Muscle of leg (tissue), 16 donors: ENCODE data around the gene U2AF2. TPM values are rescaled to one million over a fixed set of nuclear protein-coding genes. Genes with fewer than 3 reads are reported as not detected.

Experiments
- DNase-seq: peaks from one replicate; pipeline ENCODE4 v3.0.0; 2013
- H3K27ac ChIP-seq: one replicate; pipeline ENCODE4 v1.5.1; 2013; ENCODE audit warnings: mild to moderate bottlenecking, low read length, control low read depth
- H3K27me3 ChIP-seq: one replicate; pipeline ENCODE4 v1.6.1; 2013; ENCODE audit warnings: low read length; ENCODE audit not compliant: control insufficient read depth, insufficient read depth
- H3K36me3 ChIP-seq: one replicate; pipeline ENCODE4 v1.6.1; 2013; ENCODE audit warnings: low read length; ENCODE audit not compliant: control insufficient read depth, insufficient read depth
- H3K4me1 ChIP-seq: one replicate; pipeline ENCODE4 v1.6.1; 2013; ENCODE audit warnings: low read length; ENCODE audit not compliant: control insufficient read depth, insufficient read depth
- H3K4me3 ChIP-seq: one replicate; pipeline ENCODE4 v1.5.1; 2013; ENCODE audit warnings: low read length, control low read depth
- H3K9me3 ChIP-seq: replicated peaks from 2 replicates; pipeline ENCODE4 v1.6.1; 2013; ENCODE audit warnings: low read depth, low read length; ENCODE audit not compliant: control insufficient read depth
- WGBS: methylation state at CpG from one replicate; pipeline ENCODE4 v1.1.5; 2013; ENCODE audit warnings: missing lambda C conversion rate; ENCODE audit not compliant: insufficient coverage; 5-methylcytosine and 5-hydroxymethylcytosine counted together
- long read RNA-seq, 11 donors: transcript quantifications; one replicate each; lab custom pipeline, GENCODE V29; 2026
- polyA plus RNA-seq, 8 donors: library from polyadenylated mRNA; unstranded; fragments of 120-200 nt; gene quantifications; one replicate each; pipeline versions ENCODE4 v1.2.1 to v1.2.3, GENCODE V29; 2013; ENCODE audit warnings: inconsistent platforms in 1 of 8, low replicate concordance in 1 of 8; ENCODE audit not compliant: insufficient read length in 8 of 8, insufficient read depth in 1 of 8
- total RNA-seq: library from RNA; stranded (reverse); fragments of 120-200 nt; gene quantifications from one replicate; pipeline ENCODE4 v1.2.4, GENCODE V29; 2013

U2AF2 gene
- total RNA-seq: 70.2 TPM
- 100 to 1,000 TPM; 103 to 156 (median 130) TPM for polyA plus RNA-seq
- long read RNA-seq, donor 1, partial matches to known transcripts: 0 of 6 reads
- long read RNA-seq, donor 1, other reads (novel, unspliced or antisense): 0 of 6 reads
- long read RNA-seq, donor 2, partial matches to known transcripts: 0 of 1 reads
- long read RNA-seq, donor 2, other reads (novel, unspliced or antisense): 0 of 1 reads
- long read RNA-seq, donor 3, transcript U2AF2-205 (5 exons, 637 nt): minor isoform, 6 of 20 reads
- long read RNA-seq, donor 3, transcript U2AF2-202 (12 exons, 3,022 nt): major isoform, 13 of 20 reads
- long read RNA-seq, donor 3, partial matches to known transcripts: 0 of 20 reads
- long read RNA-seq, donor 3, other reads (novel, unspliced or antisense): 0 of 20 reads
- long read RNA-seq, donor 4, transcript U2AF2-202 (12 exons, 3,022 nt): major isoform, 7 of 32 reads
- long read RNA-seq, donor 4, partial matches to known transcripts: 21 of 32 reads
- long read RNA-seq, donor 4, other reads (novel, unspliced or antisense): 0 of 32 reads
- long read RNA-seq, donor 5, transcript U2AF2-205 (5 exons, 637 nt): minor isoform, 9 of 77 reads
- long read RNA-seq, donor 5, transcript U2AF2-201 (12 exons, 1,698 nt): minor isoform, 5 of 77 reads
- long read RNA-seq, donor 5, transcript U2AF2-202 (12 exons, 3,022 nt): major isoform, 22 of 77 reads
- long read RNA-seq, donor 5, partial matches to known transcripts: 41 of 77 reads
- long read RNA-seq, donor 5, other reads (novel, unspliced or antisense): 0 of 77 reads
- long read RNA-seq, donor 6, transcript U2AF2-205 (5 exons, 637 nt): minor isoform, 7 of 52 reads
- long read RNA-seq, donor 6, transcript U2AF2-202 (12 exons, 3,022 nt): major isoform, 20 of 52 reads
- long read RNA-seq, donor 6, partial matches to known transcripts: 18 of 52 reads
- long read RNA-seq, donor 6, other reads (novel, unspliced or antisense): 5 of 52 reads
- long read RNA-seq, donor 7, transcript U2AF2-205 (5 exons, 637 nt): minor isoform, 7 of 43 reads
- long read RNA-seq, donor 7, transcript U2AF2-202 (12 exons, 3,022 nt): major isoform, 8 of 43 reads
- long read RNA-seq, donor 7, partial matches to known transcripts: 27 of 43 reads
- long read RNA-seq, donor 7, other reads (novel, unspliced or antisense): 0 of 43 reads
- long read RNA-seq, donor 8, partial matches to known transcripts: 6 of 14 reads
- long read RNA-seq, donor 8, other reads (novel, unspliced or antisense): 0 of 14 reads
- long read RNA-seq, donor 9, transcript U2AF2-202 (12 exons, 3,022 nt): major isoform, 5 of 21 reads
- long read RNA-seq, donor 9, partial matches to known transcripts: 12 of 21 reads
- long read RNA-seq, donor 9, other reads (novel, unspliced or antisense): 0 of 21 reads
- long read RNA-seq, donor 10, transcript U2AF2-202 (12 exons, 3,022 nt): major isoform, 7 of 23 reads
- long read RNA-seq, donor 10, partial matches to known transcripts: 9 of 23 reads
- long read RNA-seq, donor 10, other reads (novel, unspliced or antisense): 0 of 23 reads
- long read RNA-seq, donor 11, transcript U2AF2-202 (12 exons, 3,022 nt): major isoform, 9 of 15 reads
- long read RNA-seq, donor 11, partial matches to known transcripts: 0 of 15 reads
- long read RNA-seq, donor 11, other reads (novel, unspliced or antisense): 0 of 15 reads

GRCh38 chr19:55654868-55655647, at the start of gene U2AF2:
Gene U2AF2, plus strand, starts transcription at chr19:55655035. Its CDS starts 70 bp downstream, at chr19:55655105.
- H3K36me3 ChIP-seq: peaks cover 43% of the 10 kb centered on the region
- WGBS: 1% methylated on average over 70 of the region's 95 CpGs
- peak within 1 kb of the TSS; percentile 96 for H3K4me3 ChIP-seq
- H3K27me3 ChIP-seq: no peaks in the 10 kb centered on the region
- H3K4me1 ChIP-seq: peaks cover 28% of the 10 kb centered on the region
- no peaks in the 10 kb centered on the region for H3K9me3 ChIP-seq
- peak; percentile 98 for DNase-seq
- peak within 1 kb of the TSS; percentile 100 for H3K27ac ChIP-seq

- H3K36me3 ChIP-seq: peaks cover 29% of the 10 kb centered on the region
- WGBS: under 1% methylated on average over 32 of the region's 43 CpGs
- no peaks in the 10 kb centered on the region for H3K27me3 ChIP-seq
Observed at GRCh38 chr19:55605207-55605636, 49.6 kb upstream of the U2AF2 start.

GRCh38 chr19:55605637-55606470, 49.0 kb upstream of the U2AF2 start, which contains the start of gene ZNF865:
Gene ZNF865, plus strand, starts transcription at chr19:55605647. Its CDS starts 7,972 bp downstream, at chr19:55613619.
- peak within 1 kb of the TSS; percentile 100 for H3K27ac ChIP-seq
- peak; percentile 89 for DNase-seq
- no peaks in the 10 kb centered on the region for H3K27me3 ChIP-seq
- 0% methylated on average over 42 of the region's 44 CpGs for WGBS
- peaks cover 21% of the 10 kb centered on the region for H3K4me1 ChIP-seq
- peaks cover 5% of the 10 kb centered on the region for H3K9me3 ChIP-seq
- H3K36me3 ChIP-seq: peaks cover 35% of the 10 kb centered on the region
- H3K4me3 ChIP-seq: peak within 1 kb of the TSS; percentile 91

More at GRCh38 chr19:55605207-55605636, 49.6 kb upstream of the U2AF2 start:
- H3K9me3 ChIP-seq: peaks cover 5% of the 10 kb centered on the region
- DNase-seq: peak; percentile 99
- H3K4me3 ChIP-seq: peak overlapping the region; percentile 91
- H3K27ac ChIP-seq: peak overlapping the region; percentile 100
- peaks cover 22% of the 10 kb centered on the region for H3K4me1 ChIP-seq

GRCh38 chr19:55606471-55606787, 48.4 kb upstream of the U2AF2 start:
- WGBS: 22% methylated on average over 10 of the region's 12 CpGs
- peaks cover 23% of the 10 kb centered on the region for H3K4me1 ChIP-seq
- peaks cover 35% of the 10 kb centered on the region for H3K36me3 ChIP-seq
- DNase-seq: no peak
- H3K27ac ChIP-seq: peak overlapping the region; percentile 95
- peak overlapping the region; percentile 91 for H3K4me3 ChIP-seq
- H3K9me3 ChIP-seq: peaks cover 5% of the 10 kb centered on the region
- no peaks in the 10 kb centered on the region for H3K27me3 ChIP-seq

GRCh38 chr19:55606817-55607216, 48.0 kb upstream of the U2AF2 start:
- H3K9me3 ChIP-seq: peaks cover 5% of the 10 kb centered on the region
- H3K4me3 ChIP-seq: no peak overlapping the region
- H3K4me1 ChIP-seq: peaks cover 25% of the 10 kb centered on the region
- no peak for DNase-seq
- H3K27ac ChIP-seq: peak overlapping the region; percentile 95
- no peaks in the 10 kb centered on the region for H3K27me3 ChIP-seq
- WGBS: 55% methylated on average over 6 of the region's 9 CpGs
- H3K36me3 ChIP-seq: peaks cover 35% of the 10 kb centered on the region

GRCh38 chr19:55609326-55609725, 45.5 kb upstream of the U2AF2 start:
- Histone ChIP-seq H3K27me3 (no peaks in the 10 kb centered on the region), H3K27ac (no peak overlapping the region), H3K9me3 (peaks cover 5% of the 10 kb centered on the region), H3K4me1 (peaks cover 25% of the 10 kb centered on the region), H3K36me3 (peaks cover 33% of the 10 kb centered on the region), H3K4me3 (no peak overlapping the region)
- DNase-seq: no peak
- 92% methylated on average over 4 of the region's 5 CpGs for WGBS

- WGBS: 78% methylated on average over 9 of the region's 15 CpGs
- H3K36me3 ChIP-seq: peaks cover 42% of the 10 kb centered on the region
- DNase-seq: no peak
- peaks cover 5% of the 10 kb centered on the region for H3K9me3 ChIP-seq
- H3K4me3 ChIP-seq: no peak overlapping the region
- H3K27ac ChIP-seq: no peak overlapping the region
- H3K27me3 ChIP-seq: no peaks in the 10 kb centered on the region
- H3K4me1 ChIP-seq: peaks cover 14% of the 10 kb centered on the region
Observed at GRCh38 chr19:55611300-55611982, 43.4 kb upstream of the U2AF2 start.
